ENCODE measurements around the gene ZNF253.
A peak's percentile ranks its signal among the peaks of the same experiment; 100 is the strongest.
"Not testable (repeated sequence)": the region's sequence is repeated elsewhere in the genome, so short reads cannot be mapped to it uniquely, and the experiment has no call there.

Gene ZNF253

DNA sequence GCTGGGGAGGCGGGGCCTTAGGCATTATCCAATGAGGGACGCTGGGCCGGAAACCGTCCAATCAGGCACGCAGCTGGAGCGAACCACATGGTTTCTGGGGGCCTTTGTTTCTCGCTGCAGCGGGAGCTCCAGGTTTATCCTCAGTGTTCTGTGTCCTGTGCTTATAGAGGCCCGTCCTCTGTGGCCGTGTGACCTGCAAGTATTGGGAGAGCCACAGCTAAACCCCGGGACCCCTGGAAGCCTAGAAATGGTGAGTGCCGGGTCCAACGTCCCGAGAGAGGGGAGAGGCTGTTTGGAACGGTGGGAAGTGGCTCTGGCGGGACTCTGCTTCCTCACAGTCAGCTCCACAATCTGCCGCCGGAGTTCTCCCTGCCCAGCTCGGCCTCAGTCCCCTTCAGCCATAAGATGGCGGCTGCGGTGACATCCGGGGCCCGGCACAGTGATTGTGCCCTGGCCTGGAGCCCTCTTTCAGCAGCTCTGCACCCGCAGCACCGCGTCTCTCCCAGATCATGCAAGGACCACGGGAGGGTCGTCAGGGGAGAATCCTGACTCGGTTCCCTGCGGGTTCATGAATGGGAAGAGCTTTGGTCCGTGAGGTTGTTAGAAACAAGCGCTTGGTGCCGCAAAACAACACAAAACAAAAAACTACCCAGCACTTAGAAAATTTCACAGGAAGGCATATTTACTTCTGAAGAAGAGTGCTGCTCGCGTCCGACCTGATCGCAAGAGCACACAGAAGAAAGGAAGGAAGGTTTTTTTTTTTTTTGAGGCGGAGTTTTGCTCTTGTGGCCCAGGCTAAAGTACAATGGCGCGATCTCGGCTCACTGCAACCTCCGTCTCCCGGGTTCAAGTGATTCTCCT, at the start of gene ZNF253:
TSS of gene ZNF253 (plus strand) at position 133 of the 861 bp plus-strand sequence. CDS start at position 248, 115 bp downstream.
- DNase-seq = peak; percentile 98

DNA sequence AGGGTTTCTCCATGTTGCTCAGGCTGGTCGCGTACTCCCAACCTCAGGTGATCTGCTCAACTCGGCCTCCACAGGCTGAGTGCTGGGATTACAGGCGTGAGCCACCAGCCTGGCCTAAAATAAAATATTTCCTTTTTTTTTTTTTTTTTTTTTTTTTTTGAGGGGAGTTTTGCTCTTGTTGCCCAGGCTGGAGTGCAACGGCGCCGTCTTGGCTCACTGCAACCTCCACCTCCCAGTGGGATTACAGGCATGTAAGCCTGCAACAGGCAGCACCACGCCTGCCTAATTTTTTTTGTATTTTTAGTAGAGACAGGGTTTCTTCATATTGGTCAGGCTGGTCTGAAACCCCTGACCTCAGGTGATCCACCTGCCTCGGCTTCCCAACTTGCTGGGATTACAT, 49.0 kb upstream of the ZNF253 start:
- DNase-seq = no peak

DNA sequence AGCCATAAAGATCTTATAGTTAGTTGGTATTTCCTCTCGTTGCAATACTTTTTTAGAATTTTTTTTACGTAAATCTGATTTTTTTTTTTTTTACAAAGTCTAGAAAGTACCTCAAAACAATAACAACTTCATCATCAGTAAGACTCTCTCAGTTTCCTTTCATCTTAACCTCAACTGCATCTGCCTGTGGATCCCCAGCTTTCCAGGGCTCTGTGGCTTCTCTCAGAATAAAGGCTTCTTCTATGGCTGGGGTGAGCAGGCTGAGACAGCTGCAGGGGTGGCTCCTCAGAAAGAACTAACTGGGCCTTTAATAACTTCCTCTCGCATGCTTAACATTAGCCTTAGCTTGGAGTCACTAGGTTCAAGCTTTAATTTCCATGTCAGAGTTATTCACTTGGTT, 48.3 kb upstream of the ZNF253 start:
- no peak for DNase-seq

DNA sequence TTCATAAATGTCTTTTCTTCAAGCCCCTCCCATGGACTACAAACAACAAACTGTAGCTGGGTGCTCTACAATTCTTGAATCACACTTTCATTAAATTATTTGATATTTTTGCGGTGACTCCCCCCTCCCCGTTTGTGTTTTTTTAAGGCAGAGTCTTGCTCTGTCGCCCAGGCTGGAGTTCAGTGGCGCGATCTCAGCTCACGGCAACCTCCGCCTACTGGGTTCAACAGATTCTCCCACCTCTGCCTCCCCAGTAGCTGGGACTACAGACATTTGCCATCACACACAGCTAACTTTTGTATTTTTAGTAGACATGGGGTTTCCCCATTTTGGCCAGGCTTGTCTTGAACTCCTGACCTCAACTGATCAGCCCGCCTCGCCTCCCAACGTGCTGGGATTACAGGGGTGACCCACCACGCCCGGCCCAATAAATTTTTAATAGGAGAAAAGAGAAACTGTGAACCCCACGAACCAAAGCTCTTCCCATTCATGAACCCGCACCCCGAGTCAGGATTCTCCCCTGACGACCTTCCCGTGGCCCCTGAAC, 44.8 kb upstream of the ZNF253 start:
- peak; percentile 13 for DNase-seq

GRCh38 chr19:19821366-19821951, 44.2 kb upstream of the ZNF253 start, which contains the start of gene ZNF506:
ZNF506 (minus strand) TSS chr19:19821750; CDS start chr19:19821603, 147 bp downstream.
- peak; percentile 99 for DNase-seq

DNA sequence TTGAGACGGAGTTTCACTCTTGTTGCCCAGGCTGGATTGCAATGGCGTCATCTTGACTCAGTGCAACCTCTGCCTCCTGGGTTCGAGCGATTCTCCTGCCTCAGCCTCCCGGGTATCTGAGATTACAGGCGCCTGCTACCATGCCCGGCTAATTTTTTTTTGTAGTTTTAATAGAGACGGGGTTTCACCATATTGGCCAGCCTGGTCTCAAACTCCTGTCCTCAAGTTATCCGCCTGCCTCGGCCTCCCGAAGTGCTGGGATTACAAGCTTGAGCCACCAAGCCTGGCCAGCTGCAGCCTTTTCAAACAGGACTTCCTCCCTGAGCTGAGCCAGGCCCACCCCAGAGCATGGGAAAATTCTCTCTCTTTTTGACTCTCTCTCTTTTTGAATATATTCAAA, 43.7 kb upstream of the ZNF253 start:
- DNase-seq = not testable (repeated sequence)

DNA sequence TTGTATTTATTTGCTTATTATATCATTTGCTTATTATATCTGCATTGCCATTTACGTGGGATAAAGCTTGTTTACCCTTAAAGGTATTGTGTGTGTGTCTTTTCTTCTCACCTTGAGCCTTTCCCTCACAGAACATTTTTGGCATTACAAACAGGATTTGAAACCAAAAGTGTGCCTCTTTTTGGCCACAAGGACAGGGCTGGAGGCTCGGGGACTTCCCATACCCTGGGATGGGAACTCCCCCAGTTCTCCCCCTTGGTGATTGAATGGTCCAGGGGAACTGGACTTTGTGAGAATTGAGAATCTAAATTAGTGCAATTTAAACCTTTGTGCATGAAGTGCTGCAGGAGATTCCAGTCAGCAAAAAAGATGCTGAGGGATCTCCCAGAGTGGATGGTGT, 41.8 kb upstream of the ZNF253 start:
- no peak for DNase-seq

- no peak for DNase-seq
Measured at GRCh38 chr19:19826875-19827274, 38.8 kb upstream of the ZNF253 start.

DNA sequence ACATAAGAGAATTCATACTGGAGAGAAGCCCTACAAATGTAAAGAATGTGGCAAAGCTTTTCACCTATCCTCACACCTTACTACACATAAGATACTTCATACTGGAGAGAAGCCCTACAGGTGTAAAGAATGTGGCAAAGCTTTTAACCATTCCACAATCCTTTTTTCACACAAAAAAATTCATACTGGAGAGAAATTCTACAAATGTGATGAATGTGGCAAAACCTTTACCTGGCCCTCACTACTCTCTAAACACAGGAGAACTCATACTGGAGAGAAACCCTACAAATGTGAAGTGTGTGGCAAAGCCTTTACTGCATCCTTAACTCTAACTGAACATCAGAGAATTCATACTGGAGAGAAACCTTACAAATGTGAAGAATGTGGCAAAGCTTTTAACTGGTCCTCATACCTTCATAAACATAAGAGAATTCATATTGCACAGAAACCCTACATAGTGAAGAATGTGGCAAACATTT, 30.1 kb upstream of the ZNF253 start:
- DNase-seq = no peak

GRCh38 chr19:19847781-19848180, 17.9 kb upstream of the ZNF253 start:
- DNase-seq = no peak

DNA sequence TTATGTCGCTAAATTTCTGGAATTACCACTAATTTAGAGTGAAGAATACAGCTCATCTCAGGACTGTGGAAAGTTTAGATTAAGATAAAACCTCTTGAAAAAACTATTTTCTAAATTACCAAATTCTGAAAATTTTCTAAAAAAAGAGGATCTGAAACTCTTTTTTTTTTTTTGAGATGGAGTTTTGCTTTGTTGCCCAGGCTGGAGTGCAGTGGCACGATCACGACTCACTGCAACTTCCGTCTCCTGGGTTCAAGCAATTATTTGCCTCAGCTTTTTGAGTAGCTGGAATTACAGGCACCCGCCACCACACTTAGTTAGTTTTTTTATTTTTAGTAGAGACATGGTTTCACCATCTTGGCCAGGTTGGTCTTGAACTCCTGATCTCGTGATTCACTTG, 16.6 kb upstream of the ZNF253 start:
- peak; percentile 24 for DNase-seq

- not testable (repeated sequence) for DNase-seq
Measured at GRCh38 chr19:19851740-19852139, 13.9 kb upstream of the ZNF253 start.

DNA sequence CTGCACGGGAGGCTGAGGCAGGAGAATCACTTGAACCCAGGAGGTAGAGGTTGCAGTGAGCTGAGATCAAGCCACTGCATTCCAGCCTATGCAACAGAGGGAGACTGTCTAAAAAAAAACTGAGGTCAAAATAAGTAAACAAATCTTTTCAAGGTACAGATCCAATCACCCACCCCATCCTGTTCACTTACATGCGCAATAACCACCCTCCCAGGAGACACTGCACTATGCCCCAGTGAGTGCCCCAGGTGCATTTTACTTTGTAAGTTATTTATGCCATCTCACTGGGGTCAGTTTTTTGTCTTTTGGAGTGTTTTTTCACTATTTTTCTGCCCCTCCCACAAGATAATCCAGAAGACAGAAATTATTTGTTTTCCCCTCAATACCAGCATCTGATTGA, 6.9 kb upstream of the ZNF253 start:
- no peak for DNase-seq

DNA sequence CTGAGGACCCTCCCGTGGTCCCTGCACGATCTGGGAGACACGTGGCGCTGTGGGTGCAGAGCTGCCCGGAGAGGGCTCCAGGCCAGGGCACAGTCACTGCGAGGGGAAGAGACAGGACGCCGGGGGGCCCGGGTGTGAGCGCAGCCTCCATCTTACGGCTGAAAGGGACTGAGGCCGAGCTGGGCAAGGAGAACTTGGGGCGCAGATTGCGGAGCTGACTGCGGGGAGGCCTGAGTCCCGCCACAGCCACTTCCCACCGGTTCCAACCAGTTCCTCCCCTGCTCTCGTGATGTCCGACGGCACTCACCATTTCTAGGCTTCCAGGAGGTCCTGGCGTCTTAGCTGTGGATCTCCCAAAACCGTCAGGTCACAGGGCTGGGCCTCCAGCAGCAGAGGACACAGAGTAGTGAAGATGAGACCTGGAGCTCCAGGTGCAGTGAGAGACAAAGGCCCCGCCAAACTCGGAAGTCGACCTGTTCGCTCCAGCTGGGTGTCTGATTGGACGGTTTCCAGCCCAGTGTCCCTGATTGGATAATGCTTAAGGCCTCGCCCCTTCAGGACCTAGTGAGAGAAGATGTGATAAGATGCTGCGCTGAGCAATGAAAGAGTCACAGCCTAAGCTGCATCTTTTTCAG, 4.8 kb upstream of the ZNF253 start:
- no peak for DNase-seq

DNA sequence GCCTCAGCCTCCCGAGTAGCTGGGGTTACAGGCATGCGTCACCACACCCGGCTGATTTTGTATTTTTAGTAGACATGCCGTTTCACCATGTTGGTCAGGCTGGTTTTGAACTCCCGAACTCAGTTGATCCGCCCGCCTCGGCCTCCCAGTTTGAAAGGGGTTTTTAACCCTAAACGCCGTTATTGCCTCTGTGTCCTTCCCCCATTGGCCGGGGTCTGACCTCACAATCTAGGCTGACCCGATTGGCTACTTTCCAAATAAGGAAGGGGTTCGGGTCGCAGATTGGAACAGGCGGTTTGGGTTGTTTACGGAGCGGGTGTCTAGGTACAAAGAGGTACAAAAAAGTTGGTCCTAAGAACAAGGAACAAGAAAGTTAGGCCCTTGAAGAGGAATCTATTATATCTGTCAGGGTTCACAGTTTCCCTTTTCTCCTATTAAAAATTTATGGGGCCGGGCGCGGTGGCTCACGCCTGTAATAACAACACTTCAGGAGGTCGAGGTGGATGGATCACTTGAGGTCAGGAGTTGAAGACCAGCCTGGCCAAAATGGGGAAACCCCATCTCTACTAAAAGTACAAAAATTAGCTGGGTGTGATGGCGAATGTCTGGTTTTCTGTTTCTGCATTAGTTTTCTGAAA, 1.0 kb downstream of the ZNF253 start:
- DNase-seq = peak; percentile 34

GRCh38 chr19:19870086-19870485, 4.4 kb downstream of the ZNF253 start:
- DNase-seq = not testable (repeated sequence)

DNA sequence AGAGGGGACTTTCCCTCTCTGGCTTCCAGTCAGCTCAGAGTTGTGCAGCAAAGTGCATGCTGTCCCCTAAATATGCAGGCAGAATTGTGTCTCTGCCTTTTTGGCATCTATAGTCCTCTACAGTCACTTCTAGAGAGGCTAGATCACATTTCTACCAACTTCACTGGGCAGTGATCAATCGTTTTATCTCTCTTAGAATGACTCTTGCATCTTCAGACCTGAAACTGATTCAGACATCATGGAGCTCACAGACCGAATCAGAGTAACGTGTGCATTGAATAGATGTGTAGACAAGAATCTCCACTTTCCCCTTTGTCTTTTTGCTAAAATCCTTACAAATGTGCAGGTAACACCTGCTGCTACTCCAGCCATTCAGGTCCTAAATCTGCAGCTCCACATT, 6.2 kb downstream of the ZNF253 start:
- DNase-seq = no peak

DNA sequence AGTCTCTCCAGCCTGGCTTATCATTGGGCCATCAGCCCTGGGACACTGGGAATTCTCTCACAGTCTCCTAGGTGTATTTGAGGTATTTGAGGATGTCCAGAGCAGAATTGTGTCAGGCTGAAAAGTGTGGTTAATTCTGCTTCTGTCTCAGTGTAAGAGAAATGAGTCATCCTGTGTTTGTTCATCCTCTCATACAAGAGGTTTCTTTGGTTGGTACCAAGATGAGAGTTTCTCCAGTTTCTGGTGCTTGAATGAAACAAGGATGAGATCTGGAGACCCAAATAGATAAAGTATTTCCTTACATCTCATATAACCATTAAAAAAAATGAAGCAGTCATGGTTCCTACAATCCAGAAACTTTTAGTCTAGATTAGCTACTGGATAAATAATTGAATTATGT, 7.7 kb downstream of the ZNF253 start:
- peak; percentile 50 for DNase-seq

- no peak for DNase-seq
Measured at GRCh38 chr19:19877724-19878123, 12.0 kb downstream of the ZNF253 start.

GRCh38 chr19:19884583-19884982, 18.9 kb downstream of the ZNF253 start:
- DNase-seq = no peak

DNA sequence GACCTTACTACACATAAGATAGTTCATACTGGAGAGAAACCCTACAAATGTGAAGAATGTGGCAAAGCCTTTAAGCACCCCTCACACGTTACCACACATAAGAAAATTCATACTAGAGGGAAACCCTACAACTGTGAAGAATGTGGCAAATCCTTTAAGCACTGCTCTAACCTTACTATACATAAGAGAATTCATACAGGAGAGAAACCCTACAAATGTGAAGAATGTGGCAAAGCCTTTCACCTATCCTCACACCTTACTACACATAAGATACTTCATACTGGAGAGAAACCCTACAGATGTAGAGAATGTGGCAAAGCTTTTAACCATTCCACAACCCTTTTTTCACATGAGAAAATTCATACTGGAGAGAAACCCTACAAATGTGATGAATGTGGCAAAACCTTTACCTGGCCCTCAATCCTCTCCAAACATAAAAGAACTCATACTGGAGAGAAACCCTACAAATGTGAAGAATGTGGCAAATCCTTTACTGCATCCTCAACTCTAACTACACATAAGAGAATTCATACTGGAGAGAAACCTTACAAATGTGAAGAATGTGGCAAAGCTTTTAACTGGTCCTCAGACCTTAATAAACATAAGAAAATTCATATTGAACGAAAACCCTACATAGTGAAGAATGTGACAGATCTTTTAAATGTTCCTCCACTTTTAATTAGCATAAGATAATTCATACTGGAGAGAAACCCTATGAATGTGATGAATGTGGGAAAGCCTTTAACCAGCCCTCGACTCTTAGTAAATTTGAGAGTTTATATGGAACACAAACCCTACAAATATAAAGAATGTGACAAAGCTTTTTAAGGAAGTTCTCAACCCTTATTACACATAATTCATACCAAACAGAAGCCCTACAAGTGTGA, 26.6 kb downstream of the ZNF253 start:
- peak; percentile 23 for DNase-seq

Data from MV-4-11 (cell line).